Muscle of arm (tissue), 12 donors: ENCODE measurements around the gene MAPRE2. TPM values are rescaled to one million over a fixed set of nuclear protein-coding genes. Genes with fewer than 3 reads are reported as not detected.
"Not testable (repeated sequence)": the region's sequence is repeated elsewhere in the genome, so short reads cannot be mapped to it uniquely, and the experiment has no call there.

Experiments used
- DNase-seq: peaks from one replicate; pipeline ENCODE4 v3.0.0-alpha.2; 2013
- polyA plus RNA-seq, 12 donors: library from polyadenylated mRNA; unstranded; fragments of 120-200 nt; gene quantifications; one replicate each; pipeline ENCODE4 v1.2.1, GENCODE V29; 2013; ENCODE audit not compliant: insufficient read length in 12 of 12

Gene MAPRE2
- polyA plus RNA-seq, 12 donors, result 25.1 to 46.8 (median 30.8) TPM; not detected in 1

- DNase-seq, result no peak
Observed at GRCh38 chr18:35088921-35089320, 47.7 kb downstream of the MAPRE2 start.

DNA sequence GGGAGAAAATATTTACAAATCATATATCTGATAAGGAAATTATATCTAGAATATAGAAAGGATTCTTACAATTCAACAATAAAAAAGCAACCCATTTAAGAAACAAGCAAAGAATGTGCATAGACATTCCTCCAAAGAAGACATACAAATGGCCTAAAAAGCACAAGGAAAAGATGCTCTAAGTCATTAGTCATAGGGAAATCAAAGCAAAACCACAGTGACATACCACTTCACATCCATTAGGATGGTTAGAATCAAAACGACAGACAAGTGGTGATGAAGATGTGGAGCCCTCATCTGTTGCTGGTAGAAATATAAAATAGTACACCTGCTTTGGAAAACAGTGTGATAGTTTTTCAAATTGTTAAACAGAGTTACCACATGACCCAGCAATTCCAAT, 48.2 kb downstream of the MAPRE2 start:
- no peak for DNase-seq

GRCh38 chr18:35089891-35090550, 48.8 kb downstream of the MAPRE2 start:
- DNase-seq, result no peak

- no peak for DNase-seq
Observed at GRCh38 chr18:35091841-35092240, 50.6 kb downstream of the MAPRE2 start.

DNA sequence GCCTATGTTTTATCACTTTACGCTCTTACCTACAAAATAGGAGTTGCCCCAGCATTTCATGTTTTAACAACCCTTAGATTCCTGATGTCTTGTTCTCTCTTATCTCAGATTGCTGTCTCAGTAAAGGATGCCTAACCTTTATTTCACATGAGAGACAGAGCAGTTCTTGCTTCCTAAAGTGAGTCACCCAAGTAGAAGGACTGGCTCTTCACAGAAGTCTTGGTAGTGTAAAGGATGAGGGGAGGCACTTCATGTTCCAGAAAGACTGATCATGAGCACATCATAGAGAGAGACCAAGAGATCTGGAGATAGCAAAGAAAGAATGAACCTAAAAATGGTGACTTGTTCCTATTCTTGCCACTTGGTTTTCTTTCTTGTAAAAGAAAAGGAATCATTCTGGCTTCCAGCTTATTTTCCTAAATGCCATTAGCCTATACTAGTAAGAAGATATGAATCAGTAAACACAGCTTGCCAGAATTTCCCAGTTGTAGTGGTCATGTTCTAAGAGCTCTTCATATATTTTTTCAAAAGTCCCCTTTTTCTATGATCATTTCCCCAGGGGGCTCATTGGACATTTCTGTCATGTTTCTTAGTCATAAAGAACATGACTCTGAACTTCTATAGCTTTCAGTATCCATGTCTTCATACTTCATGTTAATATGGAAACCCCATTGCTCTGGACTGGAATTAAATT, 54.9 kb downstream of the MAPRE2 start:
- no peak for DNase-seq

GRCh38 chr18:35096677-35097011, 55.4 kb downstream of the MAPRE2 start:
- DNase-seq, result no peak

- no peak for DNase-seq
Observed at GRCh38 chr18:35097195-35097594, 56.0 kb downstream of the MAPRE2 start.

DNA sequence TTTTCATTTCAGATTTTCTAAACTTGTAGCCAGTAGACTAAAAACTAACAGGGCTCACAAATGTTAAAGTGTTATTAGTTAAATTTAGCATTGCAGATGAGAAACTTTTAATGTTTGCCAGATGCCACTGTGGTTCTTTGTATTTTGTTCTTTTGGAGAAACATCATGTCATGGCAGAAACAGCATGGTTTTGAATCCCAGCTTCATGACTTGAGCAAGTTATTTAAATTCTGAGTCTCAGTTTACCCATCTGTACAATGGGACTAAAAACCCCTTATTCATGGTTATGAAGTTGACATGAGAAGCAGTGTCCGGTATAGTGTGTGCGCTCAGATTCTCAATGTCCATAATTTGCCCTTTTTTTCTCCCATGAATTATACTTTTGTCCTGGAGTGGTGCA, 56.5 kb downstream of the MAPRE2 start:
- DNase-seq, result no peak

GRCh38 chr18:35099911-35100310, 58.7 kb downstream of the MAPRE2 start:
- no peak for DNase-seq

DNA sequence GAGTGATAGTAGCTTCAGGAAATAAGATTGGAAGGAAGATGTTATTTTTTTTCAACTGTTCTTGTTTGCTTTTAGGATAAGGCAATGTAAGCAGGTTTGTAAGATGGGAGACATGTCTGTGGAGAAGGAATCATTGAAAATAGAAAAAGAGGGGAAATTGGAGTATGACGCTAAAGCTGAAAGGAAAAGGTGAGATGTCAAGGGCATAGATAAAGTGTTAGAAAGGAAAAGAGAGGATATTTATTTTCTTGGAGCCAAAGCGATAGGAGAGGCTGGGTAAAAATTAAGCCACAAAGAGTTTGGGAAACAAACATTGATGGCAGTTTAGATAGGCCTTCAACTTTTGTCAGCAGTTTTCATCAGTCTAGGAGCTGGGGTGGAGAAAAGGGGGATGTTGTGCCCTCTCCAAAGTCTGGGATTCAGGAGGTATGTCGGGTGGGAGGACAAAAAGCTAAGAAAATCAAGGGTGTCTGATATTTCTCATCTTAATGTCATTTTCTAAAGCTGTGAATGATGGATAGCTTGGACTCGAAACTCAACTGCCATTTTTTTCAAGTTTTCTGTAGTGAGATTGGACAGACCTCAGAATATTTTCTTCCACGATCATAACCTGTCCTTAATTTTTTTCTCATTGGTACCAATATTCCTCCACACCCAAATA, 63.3 kb downstream of the MAPRE2 start:
- DNase-seq, result no peak

- no peak for DNase-seq
Observed at GRCh38 chr18:35106013-35106844, 65.0 kb downstream of the MAPRE2 start.

GRCh38 chr18:35106845-35107148, 65.6 kb downstream of the MAPRE2 start:
- no peak for DNase-seq

- DNase-seq, result no peak
Observed at GRCh38 chr18:35107216-35107615, 66.0 kb downstream of the MAPRE2 start.

- not testable (repeated sequence) for DNase-seq
Observed at GRCh38 chr18:35108088-35108487, 66.9 kb downstream of the MAPRE2 start.

DNA sequence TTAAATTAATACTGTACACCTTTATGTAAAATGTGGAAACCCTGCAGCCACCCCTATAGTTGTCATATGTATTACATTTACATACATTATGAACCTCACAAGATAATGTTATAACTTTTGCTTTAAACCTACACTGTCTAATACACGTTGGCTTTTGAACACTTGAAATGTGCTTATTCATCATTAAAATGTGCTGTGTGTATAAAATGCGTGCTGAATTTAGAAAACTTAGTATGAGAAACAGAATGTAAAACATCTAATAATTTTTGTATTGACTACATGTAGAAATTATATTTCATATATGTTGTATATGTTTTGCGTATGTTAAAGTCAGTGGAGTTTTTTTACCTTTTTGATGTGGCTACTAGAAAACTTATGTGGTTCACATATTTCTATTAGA, 68.8 kb downstream of the MAPRE2 start:
- no peak for DNase-seq

DNA sequence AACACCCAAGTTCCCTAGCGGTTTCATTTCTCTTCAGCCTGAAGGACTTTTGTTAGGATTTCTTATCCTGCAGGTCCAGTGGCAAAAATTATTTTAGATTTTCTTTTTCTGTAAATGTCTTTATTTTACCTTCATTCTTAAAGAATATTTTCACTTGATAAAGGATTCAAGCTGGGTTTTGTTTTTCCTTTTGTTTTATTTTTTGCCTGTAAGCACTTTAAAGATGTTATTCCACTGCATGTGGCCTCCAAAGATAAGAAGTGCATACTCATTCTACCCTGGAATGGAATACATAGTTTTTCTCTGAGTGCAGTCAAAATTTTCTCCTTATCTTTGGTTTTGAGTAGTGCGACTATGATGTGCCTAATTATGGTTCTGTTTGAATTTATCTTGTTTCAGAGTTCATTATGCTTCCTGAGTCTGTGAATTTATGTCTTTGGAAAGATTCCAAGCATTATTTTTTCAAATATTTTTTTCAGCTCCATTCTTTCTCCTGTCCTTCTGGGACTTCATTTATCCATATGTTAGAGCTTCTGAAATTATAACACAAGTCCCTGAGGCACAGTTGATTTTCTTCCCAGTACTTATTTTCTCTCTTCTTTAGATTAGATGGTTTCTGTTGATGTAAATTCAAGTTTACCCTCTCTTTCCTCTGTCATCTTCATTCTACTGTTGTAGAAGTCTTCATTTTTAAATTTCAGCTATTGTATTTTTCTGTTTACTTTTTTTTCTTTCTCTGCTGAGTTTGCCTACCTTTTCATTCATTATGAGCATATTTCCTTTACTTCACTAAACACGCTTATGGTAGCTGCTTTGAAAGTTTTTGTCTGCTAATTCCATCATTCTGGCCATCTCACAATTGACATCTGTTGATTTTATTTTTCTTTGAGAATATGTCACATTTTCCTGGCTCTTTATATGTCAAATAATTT, 69.6 kb downstream of the MAPRE2 start:
- no peak for DNase-seq

- DNase-seq, result no peak
Observed at GRCh38 chr18:35112696-35113095, 71.5 kb downstream of the MAPRE2 start.

GRCh38 chr18:35114305-35114704, 73.1 kb downstream of the MAPRE2 start:
- no peak for DNase-seq

DNA sequence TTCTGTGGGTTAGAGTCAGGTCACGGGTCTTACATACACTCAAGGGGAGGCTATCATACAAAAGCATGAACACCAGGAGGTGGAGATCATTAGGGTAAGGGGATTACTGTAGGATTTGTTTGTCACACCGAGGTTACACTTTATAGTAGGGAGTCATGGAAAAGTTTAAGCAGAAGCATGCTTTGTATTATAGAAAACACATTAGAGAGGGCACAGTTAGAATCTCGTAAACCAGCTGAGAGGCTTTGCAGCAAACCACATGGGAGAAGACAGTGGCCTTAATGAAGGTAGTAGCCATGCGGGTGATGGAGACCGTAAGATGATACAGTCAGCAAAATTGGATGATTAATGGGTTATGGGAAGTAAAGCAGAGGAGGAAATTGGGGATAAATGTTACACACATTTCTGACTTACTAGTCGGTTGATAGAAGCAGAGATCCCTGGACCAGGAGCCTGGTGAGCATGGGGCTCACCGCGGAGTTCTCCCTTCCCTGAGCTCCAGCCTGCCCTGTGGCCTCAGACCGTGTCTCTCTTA, 75.6 kb downstream of the MAPRE2 start:
- DNase-seq, result no peak

GRCh38 chr18:35117372-35117771, 76.2 kb downstream of the MAPRE2 start:
- DNase-seq, result no peak

DNA sequence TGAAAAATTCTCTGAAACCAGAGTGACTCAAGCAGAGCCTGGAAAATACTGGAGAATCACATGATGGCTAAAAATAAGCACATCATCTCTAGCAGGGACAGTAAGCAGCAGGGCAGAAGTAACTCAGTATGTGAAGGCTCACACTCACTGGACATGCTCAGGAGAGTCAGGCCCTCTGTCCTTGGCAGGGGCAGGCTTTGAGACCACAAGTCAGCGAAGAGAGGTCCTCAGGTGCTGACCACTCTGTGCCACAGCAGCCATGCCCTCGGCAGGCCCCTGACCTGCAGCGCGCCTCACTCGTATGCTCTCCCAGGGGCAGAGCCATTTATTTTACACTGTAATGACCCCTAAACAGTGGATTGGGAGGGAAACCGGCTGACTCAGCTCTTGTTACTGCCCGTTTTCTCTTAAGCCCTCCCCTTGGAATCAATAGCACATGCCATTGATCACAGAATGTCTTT, 76.8 kb downstream of the MAPRE2 start:
- peak; percentile 51 for DNase-seq
